ENCODE data around the gene AOAH.

- TF ChIP-seq CTCF (IDR thresholded peaks at IDR 0.05) = no peak
- no peak for TF ChIP-seq EP300 (IDR thresholded peaks at IDR 0.05)
- no peak for TF ChIP-seq POLR2AphosphoS5 (IDR thresholded peaks at IDR 0.05)
- no peak for TF ChIP-seq POLR2A (IDR thresholded peaks at IDR 0.05)
These were observed 134.9 kb downstream of the AOAH start for GRCh38 chr7:36589391-36589790.

All from sigmoid colon (tissue), 4 donors.